GM12891 (cell line): ENCODE data around the gene NUDT8.
A peak's percentile ranks its signal among the peaks of the same experiment; 100 is the strongest.

ENCODE experiments used
- POLR2A ChIP-seq: IDR thresholded peaks from 2 replicates; pipeline ENCODE4 v1.6.1; 2011; ENCODE audit warnings: low read depth, low read length, control low read depth
- POLR2AphosphoS5 ChIP-seq: IDR thresholded peaks from 2 replicates; pipeline ENCODE4 v1.6.1; 2011; ENCODE audit warnings: low read depth, low read length, control low read depth
- POU2F2 ChIP-seq: IDR thresholded peaks from 2 replicates; pipeline ENCODE4 v1.6.1; 2011; ENCODE audit warnings: low read depth, mild to moderate bottlenecking, control low read depth, low read length, moderate library complexity
- TAF1 ChIP-seq: IDR thresholded peaks from 2 replicates; pipeline ENCODE4 v1.6.1; 2011; ENCODE audit warnings: low read depth, low read length, control low read depth

DNA sequence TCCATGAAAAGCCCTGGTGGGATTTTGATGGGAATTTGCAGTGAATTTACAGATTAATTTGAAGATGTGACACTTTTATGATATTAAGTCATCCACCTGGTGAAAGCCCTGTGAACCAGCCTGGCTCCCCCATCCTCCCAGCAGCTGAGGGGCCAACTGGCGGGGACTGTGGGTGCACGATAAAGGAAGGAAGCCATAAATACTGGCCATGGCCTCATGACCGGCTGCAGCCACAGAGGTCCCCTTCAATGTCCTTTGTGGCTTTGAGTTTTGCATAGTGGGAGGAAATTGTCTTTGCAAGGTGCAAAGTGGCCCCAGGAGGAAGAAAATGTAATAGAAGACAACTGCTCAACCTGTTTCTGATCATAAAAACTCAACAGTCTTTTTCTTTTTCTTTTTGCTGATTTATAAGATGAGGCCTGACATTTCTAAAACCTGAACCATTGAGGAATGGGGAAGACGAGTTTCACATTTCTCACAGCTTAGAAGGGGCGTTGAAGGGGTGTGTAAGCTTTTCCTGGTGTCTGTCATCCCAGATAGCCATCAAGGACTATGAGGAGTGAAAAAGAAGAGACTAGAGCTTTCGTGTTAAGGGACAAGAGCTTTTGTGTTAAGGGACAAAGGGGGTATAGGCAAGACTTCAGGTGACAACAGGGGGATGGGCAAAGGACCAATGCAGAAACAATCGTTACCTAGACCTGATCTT, 29.3 kb downstream of the NUDT8 start:
- no peak for TF ChIP-seq POLR2A
- no peak for TF ChIP-seq POLR2AphosphoS5
- TF ChIP-seq TAF1, result no peak
- TF ChIP-seq POU2F2, result peak; percentile 95
